ENCODE data around the gene GAK. TPM values are rescaled to one million over a fixed set of nuclear protein-coding genes. Genes with fewer than 3 reads are reported as not detected.

Gene GAK
- total RNA-seq, 6 experiments from 2014 or later, result 53.2 to 85.0 (median 64.5) TPM

DNA sequence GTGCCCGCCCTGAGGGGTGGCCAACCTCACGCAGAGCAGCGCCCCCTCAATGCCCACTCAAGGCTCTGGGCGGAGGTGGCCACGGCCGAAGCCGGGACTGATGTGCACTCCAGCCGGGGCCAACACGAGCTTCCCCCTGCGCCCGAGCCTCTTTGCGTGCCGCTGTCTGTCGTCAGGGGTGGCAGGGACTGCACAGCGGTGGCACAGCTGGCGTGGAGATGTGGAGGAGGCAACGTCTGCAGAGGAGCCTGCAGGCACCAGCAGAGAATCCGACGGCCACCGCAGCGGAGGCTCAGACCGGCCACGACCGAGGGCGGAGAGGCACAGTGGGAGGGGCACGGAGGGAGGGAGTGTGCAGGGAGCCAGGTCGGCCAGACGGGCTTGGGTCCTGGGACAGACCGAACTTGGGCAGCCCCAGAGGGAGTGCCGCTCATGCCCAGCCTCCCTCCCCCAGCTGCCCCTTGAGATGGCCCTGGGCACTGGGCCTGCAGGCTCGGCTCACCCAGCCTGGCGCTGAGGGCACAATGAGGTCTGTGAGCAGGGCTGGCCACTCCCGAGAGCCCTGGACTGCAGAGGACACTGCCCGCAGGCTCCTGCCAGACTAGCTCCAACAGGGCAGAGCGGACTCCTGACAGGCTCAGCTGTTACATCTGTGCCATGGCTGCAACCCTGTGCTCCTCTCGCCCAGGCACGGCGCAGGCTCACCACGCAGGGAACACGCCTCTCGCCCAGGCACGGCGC lies 59.7 kb downstream of the GAK start:
- DNase-seq (no peak), ATAC-seq (peak in 2 of 4 donors; percentile 7 to 14)
- Histone ChIP-seq H3K4me1 (no peaks in the 10 kb centered on the region), H3K36me3 (peaks cover 0 to 69% (median 6%) of the 10 kb centered on the region in 4 donors), H3K27me3 (no peaks in the 10 kb centered on the region), H3K27ac (no peak overlapping the region), H3K9me3 (no peaks in the 10 kb centered on the region), H3K4me3 (no peak overlapping the region)
- TF ChIP-seq, protein P1, sequence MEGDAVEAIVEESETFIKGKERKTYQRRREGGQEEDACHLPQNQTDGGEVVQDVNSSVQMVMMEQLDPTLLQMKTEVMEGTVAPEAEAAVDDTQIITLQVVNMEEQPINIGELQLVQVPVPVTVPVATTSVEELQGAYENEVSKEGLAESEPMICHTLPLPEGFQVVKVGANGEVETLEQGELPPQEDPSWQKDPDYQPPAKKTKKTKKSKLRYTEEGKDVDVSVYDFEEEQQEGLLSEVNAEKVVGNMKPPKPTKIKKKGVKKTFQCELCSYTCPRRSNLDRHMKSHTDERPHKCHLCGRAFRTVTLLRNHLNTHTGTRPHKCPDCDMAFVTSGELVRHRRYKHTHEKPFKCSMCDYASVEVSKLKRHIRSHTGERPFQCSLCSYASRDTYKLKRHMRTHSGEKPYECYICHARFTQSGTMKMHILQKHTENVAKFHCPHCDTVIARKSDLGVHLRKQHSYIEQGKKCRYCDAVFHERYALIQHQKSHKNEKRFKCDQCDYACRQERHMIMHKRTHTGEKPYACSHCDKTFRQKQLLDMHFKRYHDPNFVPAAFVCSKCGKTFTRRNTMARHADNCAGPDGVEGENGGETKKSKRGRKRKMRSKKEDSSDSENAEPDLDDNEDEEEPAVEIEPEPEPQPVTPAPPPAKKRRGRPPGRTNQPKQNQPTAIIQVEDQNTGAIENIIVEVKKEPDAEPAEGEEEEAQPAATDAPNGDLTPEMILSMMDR (IDR thresholded peaks at IDR 0.05), result no peak
- no peak for TF ChIP-seq POLR2A (IDR thresholded peaks at IDR 0.05)
- intact Hi-C loops (cut with DNase I), result no loop called here
- WGBS (ENCODE audit: insufficient coverage, low coverage, low lambda C conversion rate, missing lambda C conversion rate), result 20% methylated on average over 1 of the region's 43 CpGs

DNA sequence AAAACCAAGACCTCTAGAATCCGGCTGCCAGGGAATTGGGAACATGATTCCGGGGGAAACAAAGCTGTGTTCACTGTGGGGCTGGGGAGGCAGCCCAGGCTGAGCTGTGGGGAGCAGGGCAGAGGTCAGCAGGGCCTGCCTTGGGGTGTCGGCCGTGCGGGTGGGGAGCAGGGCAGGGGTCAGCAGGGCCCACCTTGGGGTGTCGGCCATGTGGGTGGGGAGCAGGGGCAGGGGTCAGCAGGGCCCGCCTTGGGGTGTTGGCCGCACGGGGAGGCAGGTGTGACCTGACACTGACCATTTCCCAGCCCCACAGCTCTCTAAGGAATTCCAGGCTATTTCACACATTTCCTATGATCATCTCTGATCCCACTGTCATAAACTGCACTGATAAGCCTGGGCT lies 60.6 kb downstream of the GAK start:
- no peak for ATAC-seq
- intact Hi-C loops (cut with DNase I), result no loop called here
- peaks cover 0 to 67% (median 6%) of the 10 kb centered on the region in 4 donors for H3K36me3 ChIP-seq

DNA sequence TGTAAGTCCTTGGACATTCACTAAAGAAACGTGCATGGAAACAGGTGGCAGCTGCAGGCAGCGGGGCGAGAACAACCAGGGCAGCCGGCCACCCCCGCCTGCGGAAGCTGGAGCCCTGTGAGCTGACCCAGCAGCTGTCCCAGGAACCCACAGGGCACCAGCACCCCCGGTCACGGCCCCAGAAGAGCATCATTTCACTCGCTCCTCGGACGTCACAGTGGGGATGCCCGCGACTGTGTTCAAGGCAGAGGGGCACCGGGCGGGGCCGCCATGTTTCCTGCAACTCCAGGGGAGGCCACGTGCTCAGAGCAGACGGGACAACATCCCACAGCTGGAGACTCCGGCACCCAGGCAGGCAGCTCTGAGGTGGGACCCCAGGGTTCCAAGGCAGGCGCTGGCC lies 61.2 kb downstream of the GAK start:
- Histone ChIP-seq H3K27ac (no peak overlapping the region), H3K4me1 (no peaks in the 10 kb centered on the region), H3K9me3 (no peaks in the 10 kb centered on the region), H3K36me3 (peaks cover 0 to 67% (median 7%) of the 10 kb centered on the region in 4 donors), H3K4me3 (no peak overlapping the region), H3K27me3 (no peaks in the 10 kb centered on the region)
- intact Hi-C loops (cut with DNase I), result no loop called here
- no peak for ATAC-seq
- no peak for TF ChIP-seq POLR2A (IDR thresholded peaks at IDR 0.05)
- TF ChIP-seq, protein P1 (IDR thresholded peaks at IDR 0.05), result no peak
- 100% methylated on average over 1 of the region's 20 CpGs for WGBS (ENCODE audit: insufficient coverage, low coverage, low lambda C conversion rate, missing lambda C conversion rate)
- no peak for DNase-seq

More for the DNA sequence above, 60.6 kb downstream of the GAK start:
- WGBS (ENCODE audit: insufficient coverage, low coverage, low lambda C conversion rate, missing lambda C conversion rate), result 81% methylated on average over 4 of the region's 9 CpGs
- TF ChIP-seq, protein P1 (IDR thresholded peaks at IDR 0.05), result no peak
- no peak for TF ChIP-seq POLR2A (IDR thresholded peaks at IDR 0.05)
- Histone ChIP-seq H3K4me3 (no peak overlapping the region), H3K27me3 (no peaks in the 10 kb centered on the region), H3K4me1 (no peaks in the 10 kb centered on the region), H3K9me3 (no peaks in the 10 kb centered on the region), H3K27ac (no peak overlapping the region)
- DNase-seq, result no peak

DNA sequence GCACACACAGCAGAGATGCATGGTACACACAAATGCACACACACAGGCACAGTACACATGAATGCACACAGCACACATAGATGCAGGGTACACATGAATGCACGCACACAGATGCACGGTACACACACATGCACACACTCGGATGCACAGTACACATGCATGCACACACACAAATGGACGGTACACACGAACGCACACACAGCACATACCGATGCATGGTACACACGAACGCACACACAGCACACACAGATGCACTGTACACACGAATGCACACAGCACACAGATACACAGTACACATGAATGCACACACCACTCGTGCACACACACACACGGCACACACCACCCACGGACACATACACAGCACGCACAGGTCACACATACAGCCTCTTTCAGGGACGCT lies 62.3 kb downstream of the GAK start:
- WGBS (ENCODE audit: insufficient coverage, low coverage, low lambda C conversion rate, missing lambda C conversion rate), result 80% methylated on average over 1 of the region's 15 CpGs
- H3K9me3 ChIP-seq, result no peaks in the 10 kb centered on the region
- ATAC-seq, result no peak
- TF ChIP-seq, protein P1 (IDR thresholded peaks at IDR 0.05), result no peak
- TF ChIP-seq POLR2A (IDR thresholded peaks at IDR 0.05), result no peak
- no peak overlapping the region for H3K4me3 ChIP-seq
- H3K4me1 ChIP-seq, result no peaks in the 10 kb centered on the region
- H3K36me3 ChIP-seq, result peaks cover 0 to 69% (median 8%) of the 10 kb centered on the region in 4 donors
- H3K27ac ChIP-seq, result no peak overlapping the region
- intact Hi-C loops (cut with DNase I), result loop anchor here in 1 of 2 donors (10.0 kb wide), 1 partner anchor 115 kb away; no protein-coding TSS in a partner anchor
- no peaks in the 10 kb centered on the region for H3K27me3 ChIP-seq
- DNase-seq, result no peak

Data from right lobe of liver (tissue), 6 donors.